ENCODE results near the gene OLFM1. TPM values are rescaled to one million over a fixed set of nuclear protein-coding genes. Genes with fewer than 3 reads are reported as not detected.

The OLFM1 gene
- total RNA-seq, 1 experiment from 2014 or later: not detected

GRCh38 chr9:135082536-135082935, 4.9 kb upstream of the OLFM1 start:
- Histone ChIP-seq H2AFZ (no peak overlapping the region), H3K27me3 (ENCODE audit: insufficient read depth, low read depth) (peaks cover 87% of the 10 kb centered on the region), H3K4me3 (no peak overlapping the region), H3K79me2 (ENCODE audit: low read depth) (no peaks in the 10 kb centered on the region), H3K4me2 (no peak overlapping the region), H3K9me3 (ENCODE audit: insufficient read depth, low read depth) (no peaks in the 10 kb centered on the region), H3F3A (ENCODE audit: insufficient read depth, low read depth) (no peaks in the 10 kb centered on the region), H4K20me1 (ENCODE audit: insufficient read depth) (no peaks in the 10 kb centered on the region), H3K4me1 (replicated peaks; ENCODE audit: insufficient read depth) (no peaks in the 10 kb centered on the region), H3K27ac (no peak overlapping the region), H3K9me2 (ENCODE audit: insufficient read depth) (no peaks in the 10 kb centered on the region), H3K36me3 (ENCODE audit: low read depth) (no peaks in the 10 kb centered on the region)
- no TSS peak for BruUV-seq (replicated peaks)
- no peak for TF ChIP-seq EZH2 (IDR thresholded peaks at IDR 0.05; ENCODE audit: low read depth)
- no peak for TF ChIP-seq CTCF (conservative IDR thresholded peaks at IDR 0.05)
- ChIA-PET CTCF (no interaction called here), POLR2A (ENCODE audit: unreplicated experiment) (no interaction called here)
- intact Hi-C loops (cut with micrococcal nuclease; ENCODE audit: unreplicated experiment): no loop called here
- DNase-seq: no peak

- BruUV-seq (replicated peaks): no TSS peak
- POLR2A ChIA-PET (ENCODE audit: unreplicated experiment): no interaction called here
- Histone ChIP-seq H3K9me3 (ENCODE audit: insufficient read depth, low read depth) (no peaks in the 10 kb centered on the region), H3F3A (ENCODE audit: insufficient read depth, low read depth) (no peaks in the 10 kb centered on the region), H3K4me2 (no peak overlapping the region), H3K4me1 (replicated peaks; ENCODE audit: insufficient read depth) (no peaks in the 10 kb centered on the region), H3K36me3 (ENCODE audit: low read depth) (no peaks in the 10 kb centered on the region), H3K4me3 (no peak overlapping the region), H3K9me2 (ENCODE audit: insufficient read depth) (no peaks in the 10 kb centered on the region), H3K79me2 (ENCODE audit: low read depth) (no peaks in the 10 kb centered on the region), H2AFZ (no peak overlapping the region), H4K20me1 (ENCODE audit: insufficient read depth) (no peaks in the 10 kb centered on the region), H3K27me3 (ENCODE audit: insufficient read depth, low read depth) (peaks cover 79% of the 10 kb centered on the region), H3K27ac (no peak overlapping the region)
- no peak for DNase-seq
- intact Hi-C loops (cut with micrococcal nuclease; ENCODE audit: unreplicated experiment): no loop called here
- TF ChIP-seq CTCF (conservative IDR thresholded peaks at IDR 0.05) (no peak), EZH2 (IDR thresholded peaks at IDR 0.05; ENCODE audit: low read depth) (no peak)
- CTCF ChIA-PET: no interaction called here
Observed at GRCh38 chr9:135083241-135083810, 4.1 kb upstream of the OLFM1 start.

- no peaks in the 10 kb centered on the region for H3K9me2 ChIP-seq (ENCODE audit: insufficient read depth)
- TF ChIP-seq EZH2 (IDR thresholded peaks at IDR 0.05; ENCODE audit: low read depth) (no peak), CTCF (conservative IDR thresholded peaks at IDR 0.05) (no peak)
- no peaks in the 10 kb centered on the region for H4K20me1 ChIP-seq (ENCODE audit: insufficient read depth)
- no peak overlapping the region for H3K4me3 ChIP-seq
- H3F3A ChIP-seq (ENCODE audit: insufficient read depth, low read depth): no peaks in the 10 kb centered on the region
- POLR2A ChIA-PET (ENCODE audit: unreplicated experiment): no interaction called here
- H3K36me3 ChIP-seq (ENCODE audit: low read depth): no peaks in the 10 kb centered on the region
- intact Hi-C loops (cut with micrococcal nuclease; ENCODE audit: unreplicated experiment): no loop called here
- no TSS peak for BruUV-seq (replicated peaks)
- no peak overlapping the region for H3K27ac ChIP-seq
- CTCF ChIA-PET: no interaction called here
- no peak overlapping the region for H2AFZ ChIP-seq
- no peak for DNase-seq
- H3K9me3 ChIP-seq (ENCODE audit: insufficient read depth, low read depth): no peaks in the 10 kb centered on the region
- no peak overlapping the region for H3K4me2 ChIP-seq
- H3K27me3 ChIP-seq (ENCODE audit: insufficient read depth, low read depth): peaks cover 75% of the 10 kb centered on the region
- H3K4me1 ChIP-seq (replicated peaks; ENCODE audit: insufficient read depth): no peaks in the 10 kb centered on the region
- H3K79me2 ChIP-seq (ENCODE audit: low read depth): no peaks in the 10 kb centered on the region
Observed at GRCh38 chr9:135083831-135084230, 3.6 kb upstream of the OLFM1 start.

All from PC-9 (cell line).